ENCODE results near the gene IQGAP2.

GRCh38 chr5:76356887-76357286, 46.2 kb upstream of the IQGAP2 start:
- TF ChIP-seq EP300 (IDR thresholded peaks at IDR 0.05) (no peak), POLR2A (IDR thresholded peaks at IDR 0.05) (no peak), POLR2AphosphoS5 (IDR thresholded peaks at IDR 0.05) (no peak)
